HepG2 (cell line): ENCODE measurements around the gene PPDPF. TPM values are rescaled to one million over a fixed set of nuclear protein-coding genes. Genes with fewer than 3 reads are reported as not detected.
A peak's percentile ranks its signal among the peaks of the same experiment; 100 is the strongest.

Source experiments
- GATAD2A ChIP-seq: IDR thresholded peaks from 2 replicates; pipeline ENCODE4 v1.6.1; 2016
- MXD4 ChIP-seq: IDR thresholded peaks from 2 replicates; pipeline ENCODE4 v1.6.1; 2016; ENCODE audit warnings: mild to moderate bottlenecking, missing biosample characterization, missing genetic modification reagents
- XRCC5 ChIP-seq: fragments of 200-400 bp; formaldehyde crosslinking; optimal IDR thresholded peaks from 2 replicates; pipeline ENCODE3; 2017; ENCODE audit warnings: mild to moderate bottlenecking, low read length
- ZNF558 ChIP-seq: sonication (generic); formaldehyde crosslinking; IDR thresholded peaks from 2 replicates; pipeline ENCODE4 v1.9.0; 2022; ENCODE audit warnings: mild to moderate bottlenecking, missing genetic modification reagents, borderline replicate concordance
- polyA plus RNA-seq, 8 experiments: library from polyadenylated mRNA; depleted of rRNA in 3 of 8; stranded (reverse) in 7 of 8; unstranded in 1 of 8; fragments of >200 nt; fragmentation: Illumina TruSeq in 4 of 8; extraction: Trizol in 4 of 8; gene quantifications; 2 replicates each; pipeline versions ENCODE4 v1.2.1 to v1.2.3, GENCODE V29; 2011 to 2016; ENCODE audit warnings: low read depth in 4 of 8, missing spikeins in 1 of 8, mixed read lengths in 1 of 8; ENCODE audit not compliant: insufficient read depth in 1 of 8
- total RNA-seq, 5 experiments: library from RNA; depleted of rRNA; stranded (reverse); fragments of >200 nt; fragmentation: Illumina TruSeq; extraction: Trizol; gene quantifications; 2 replicates each; pipeline ENCODE4 v1.2.3, GENCODE V29; 2016; ENCODE audit warnings: low read depth in 1 of 5
- TF ChIP-seq, protein P1 (sequence below), 2 experiments: fragments of 450-650 bp in 1 of 2; sonication (generic) in 1 of 2; formaldehyde crosslinking in 1 of 2; IDR thresholded peaks; 2 replicates each; pipeline versions ENCODE4 v1.6.1 to v1.8.0; 2016 to 2022; ENCODE audit warnings: antibody characterized with exemption in 1 of 2, mild to moderate bottlenecking in 1 of 2, missing genetic modification reagents in 1 of 2
- TF ChIP-seq, protein P2 (sequence below): sonication (generic); formaldehyde crosslinking; IDR thresholded peaks from 2 replicates; pipeline ENCODE4 v1.4.0; 2020; ENCODE audit warnings: missing genetic modification reagents, mild to moderate bottlenecking, borderline replicate concordance
- TF ChIP-seq, protein P3 (sequence below): sonication (generic); formaldehyde crosslinking; IDR thresholded peaks from 2 replicates; pipeline ENCODE4 v1.8.1; 2023; ENCODE audit warnings: mild to moderate bottlenecking, missing genetic modification reagents
- TF ChIP-seq, protein P4 (sequence below): sonication (generic); formaldehyde crosslinking; IDR thresholded peaks from 2 replicates; pipeline ENCODE4 v1.4.0; 2020; ENCODE audit warnings: missing genetic modification reagents

PPDPF gene
- total and polyA plus RNA-seq, 2 of the 13 experiments (the other 11 are each of a cell fraction or from before 2014, with no cell fraction given): 1.8 to 7.0 TPM

DNA sequence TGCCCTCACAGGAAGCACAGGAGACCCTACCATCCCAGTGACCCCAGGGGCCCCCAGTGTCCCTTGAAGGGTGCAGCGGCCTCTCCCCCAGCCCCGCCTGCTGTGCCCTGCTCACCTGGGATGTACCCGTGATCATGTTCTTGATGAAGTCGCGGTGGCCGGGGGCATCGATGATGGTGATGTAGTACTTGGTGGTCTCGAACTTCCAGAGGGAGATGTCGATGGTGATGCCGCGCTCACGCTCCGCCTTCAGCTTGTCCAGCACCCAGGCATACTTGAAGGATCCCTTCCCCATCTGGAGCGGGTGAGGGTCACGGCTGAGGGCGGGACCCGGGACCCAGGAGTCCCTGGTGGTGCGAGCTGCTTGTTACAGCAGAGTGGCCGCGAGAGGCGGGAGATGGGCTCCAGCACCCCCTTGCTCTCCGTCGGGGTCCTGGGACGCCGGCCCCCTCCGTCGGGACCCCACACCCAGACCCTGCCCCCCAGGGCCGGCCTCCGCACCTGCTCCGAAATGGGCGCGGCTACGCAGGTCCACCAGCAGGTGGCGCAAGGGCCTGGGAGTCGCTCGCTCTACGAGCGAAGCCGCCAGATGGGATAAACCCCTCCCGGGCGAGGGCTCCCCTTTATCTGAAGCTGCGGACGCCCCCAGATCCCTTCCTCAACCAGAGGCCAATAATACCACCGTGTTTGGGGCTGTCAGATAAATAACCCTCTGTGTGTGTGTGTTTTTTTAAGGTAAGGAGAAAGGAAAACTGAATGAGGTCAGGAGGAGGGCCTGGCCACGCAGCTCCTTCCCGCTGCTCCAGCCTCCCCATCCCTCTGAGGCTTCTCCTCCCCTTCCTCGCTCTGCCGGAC is 24.6 kb upstream of the PPDPF start (continued):
- TF ChIP-seq, protein P1, sequence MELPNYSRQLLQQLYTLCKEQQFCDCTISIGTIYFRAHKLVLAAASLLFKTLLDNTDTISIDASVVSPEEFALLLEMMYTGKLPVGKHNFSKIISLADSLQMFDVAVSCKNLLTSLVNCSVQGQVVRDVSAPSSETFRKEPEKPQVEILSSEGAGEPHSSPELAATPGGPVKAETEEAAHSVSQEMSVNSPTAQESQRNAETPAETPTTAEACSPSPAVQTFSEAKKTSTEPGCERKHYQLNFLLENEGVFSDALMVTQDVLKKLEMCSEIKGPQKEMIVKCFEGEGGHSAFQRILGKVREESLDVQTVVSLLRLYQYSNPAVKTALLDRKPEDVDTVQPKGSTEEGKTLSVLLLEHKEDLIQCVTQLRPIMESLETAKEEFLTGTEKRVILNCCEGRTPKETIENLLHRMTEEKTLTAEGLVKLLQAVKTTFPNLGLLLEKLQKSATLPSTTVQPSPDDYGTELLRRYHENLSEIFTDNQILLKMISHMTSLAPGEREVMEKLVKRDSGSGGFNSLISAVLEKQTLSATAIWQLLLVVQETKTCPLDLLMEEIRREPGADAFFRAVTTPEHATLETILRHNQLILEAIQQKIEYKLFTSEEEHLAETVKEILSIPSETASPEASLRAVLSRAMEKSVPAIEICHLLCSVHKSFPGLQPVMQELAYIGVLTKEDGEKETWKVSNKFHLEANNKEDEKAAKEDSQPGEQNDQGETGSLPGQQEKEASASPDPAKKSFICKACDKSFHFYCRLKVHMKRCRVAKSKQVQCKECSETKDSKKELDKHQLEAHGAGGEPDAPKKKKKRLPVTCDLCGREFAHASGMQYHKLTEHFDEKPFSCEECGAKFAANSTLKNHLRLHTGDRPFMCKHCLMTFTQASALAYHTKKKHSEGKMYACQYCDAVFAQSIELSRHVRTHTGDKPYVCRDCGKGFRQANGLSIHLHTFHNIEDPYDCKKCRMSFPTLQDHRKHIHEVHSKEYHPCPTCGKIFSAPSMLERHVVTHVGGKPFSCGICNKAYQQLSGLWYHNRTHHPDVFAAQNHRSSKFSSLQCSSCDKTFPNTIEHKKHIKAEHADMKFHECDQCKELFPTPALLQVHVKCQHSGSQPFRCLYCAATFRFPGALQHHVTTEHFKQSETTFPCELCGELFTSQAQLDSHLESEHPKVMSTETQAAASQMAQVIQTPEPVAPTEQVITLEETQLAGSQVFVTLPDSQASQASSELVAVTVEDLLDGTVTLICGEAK (IDR thresholded peaks at IDR 0.05): no peak
- TF ChIP-seq, protein P1 (CRISPR knock-in tag; IDR thresholded peaks at IDR 0.05): 0 out of 2 replicates have a peak, but pooled peaks have one; percentile 31
- TF ChIP-seq, protein P2, sequence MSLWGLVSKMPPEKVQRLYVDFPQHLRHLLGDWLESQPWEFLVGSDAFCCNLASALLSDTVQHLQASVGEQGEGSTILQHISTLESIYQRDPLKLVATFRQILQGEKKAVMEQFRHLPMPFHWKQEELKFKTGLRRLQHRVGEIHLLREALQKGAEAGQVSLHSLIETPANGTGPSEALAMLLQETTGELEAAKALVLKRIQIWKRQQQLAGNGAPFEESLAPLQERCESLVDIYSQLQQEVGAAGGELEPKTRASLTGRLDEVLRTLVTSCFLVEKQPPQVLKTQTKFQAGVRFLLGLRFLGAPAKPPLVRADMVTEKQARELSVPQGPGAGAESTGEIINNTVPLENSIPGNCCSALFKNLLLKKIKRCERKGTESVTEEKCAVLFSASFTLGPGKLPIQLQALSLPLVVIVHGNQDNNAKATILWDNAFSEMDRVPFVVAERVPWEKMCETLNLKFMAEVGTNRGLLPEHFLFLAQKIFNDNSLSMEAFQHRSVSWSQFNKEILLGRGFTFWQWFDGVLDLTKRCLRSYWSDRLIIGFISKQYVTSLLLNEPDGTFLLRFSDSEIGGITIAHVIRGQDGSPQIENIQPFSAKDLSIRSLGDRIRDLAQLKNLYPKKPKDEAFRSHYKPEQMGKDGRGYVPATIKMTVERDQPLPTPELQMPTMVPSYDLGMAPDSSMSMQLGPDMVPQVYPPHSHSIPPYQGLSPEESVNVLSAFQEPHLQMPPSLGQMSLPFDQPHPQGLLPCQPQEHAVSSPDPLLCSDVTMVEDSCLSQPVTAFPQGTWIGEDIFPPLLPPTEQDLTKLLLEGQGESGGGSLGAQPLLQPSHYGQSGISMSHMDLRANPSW: no peak
- TF ChIP-seq ZNF558 (CRISPR knock-in tag) (no peak), MXD4 (CRISPR knock-in tag) (0 out of 2 replicates have a peak, but pooled peaks have one; percentile 56), XRCC5 (peak; percentile 98), GATAD2A (CRISPR knock-in tag) (0 out of 2 replicates have a peak, but pooled peaks have one; percentile 30)
- TF ChIP-seq, protein P3, sequence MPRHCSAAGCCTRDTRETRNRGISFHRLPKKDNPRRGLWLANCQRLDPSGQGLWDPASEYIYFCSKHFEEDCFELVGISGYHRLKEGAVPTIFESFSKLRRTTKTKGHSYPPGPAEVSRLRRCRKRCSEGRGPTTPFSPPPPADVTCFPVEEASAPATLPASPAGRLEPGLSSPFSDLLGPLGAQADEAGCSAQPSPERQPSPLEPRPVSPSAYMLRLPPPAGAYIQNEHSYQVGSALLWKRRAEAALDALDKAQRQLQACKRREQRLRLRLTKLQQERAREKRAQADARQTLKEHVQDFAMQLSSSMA: 0 out of 2 replicates have a peak, but pooled peaks have one; percentile 49
- TF ChIP-seq, protein P4, sequence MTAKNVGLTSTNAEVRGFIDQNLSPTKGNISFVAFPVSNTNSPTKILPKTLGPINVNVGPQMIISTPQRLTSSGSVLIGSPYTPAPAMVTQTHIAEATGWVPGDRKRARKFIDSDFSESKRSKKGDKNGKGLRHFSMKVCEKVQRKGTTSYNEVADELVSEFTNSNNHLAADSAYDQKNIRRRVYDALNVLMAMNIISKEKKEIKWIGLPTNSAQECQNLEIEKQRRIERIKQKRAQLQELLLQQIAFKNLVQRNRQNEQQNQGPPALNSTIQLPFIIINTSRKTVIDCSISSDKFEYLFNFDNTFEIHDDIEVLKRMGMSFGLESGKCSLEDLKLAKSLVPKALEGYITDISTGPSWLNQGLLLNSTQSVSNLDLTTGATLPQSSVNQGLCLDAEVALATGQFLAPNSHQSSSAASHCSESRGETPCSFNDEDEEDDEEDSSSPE (CRISPR knock-in tag): peak; percentile 63; the same call in 1 of the 2 replicates
